ENCODE measurements around the gene C1QTNF5.

DNA sequence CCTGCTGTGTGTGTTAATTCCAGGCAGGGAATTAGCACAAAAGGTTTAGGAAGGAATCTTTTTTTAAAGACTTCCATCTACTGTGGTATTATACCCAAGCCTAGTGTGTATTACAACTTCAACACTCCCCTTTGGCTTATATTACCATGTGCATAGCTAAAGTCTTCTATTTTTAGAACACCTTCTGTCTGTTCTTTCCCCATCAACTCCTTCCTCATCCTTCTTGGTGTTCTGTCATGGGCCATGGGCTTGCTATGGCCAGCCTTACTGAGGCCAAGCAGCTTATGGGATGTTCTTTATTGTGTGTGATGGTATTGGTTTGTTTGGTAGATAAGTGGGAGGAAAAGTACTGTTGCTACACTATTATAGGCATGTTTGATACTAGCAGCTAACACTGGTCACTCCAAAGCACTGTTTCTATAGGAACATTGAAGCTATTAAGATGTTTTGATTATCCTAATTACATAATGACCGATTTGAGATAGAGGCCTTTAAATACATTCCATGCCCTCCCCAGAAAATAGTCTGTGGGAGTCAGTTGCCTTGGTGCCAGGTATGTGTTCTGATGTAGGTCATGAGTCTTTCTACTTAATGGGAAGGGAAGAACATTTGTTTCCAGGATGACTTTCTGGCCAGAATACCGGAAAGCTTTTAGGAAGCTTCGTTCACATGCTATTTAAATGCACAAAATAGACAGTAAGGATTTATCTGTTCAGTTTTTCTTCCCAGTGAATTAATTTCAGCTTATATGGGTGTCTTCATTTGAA, 40.3 kb downstream of the C1QTNF5 start:
- TF ChIP-seq, protein P1, sequence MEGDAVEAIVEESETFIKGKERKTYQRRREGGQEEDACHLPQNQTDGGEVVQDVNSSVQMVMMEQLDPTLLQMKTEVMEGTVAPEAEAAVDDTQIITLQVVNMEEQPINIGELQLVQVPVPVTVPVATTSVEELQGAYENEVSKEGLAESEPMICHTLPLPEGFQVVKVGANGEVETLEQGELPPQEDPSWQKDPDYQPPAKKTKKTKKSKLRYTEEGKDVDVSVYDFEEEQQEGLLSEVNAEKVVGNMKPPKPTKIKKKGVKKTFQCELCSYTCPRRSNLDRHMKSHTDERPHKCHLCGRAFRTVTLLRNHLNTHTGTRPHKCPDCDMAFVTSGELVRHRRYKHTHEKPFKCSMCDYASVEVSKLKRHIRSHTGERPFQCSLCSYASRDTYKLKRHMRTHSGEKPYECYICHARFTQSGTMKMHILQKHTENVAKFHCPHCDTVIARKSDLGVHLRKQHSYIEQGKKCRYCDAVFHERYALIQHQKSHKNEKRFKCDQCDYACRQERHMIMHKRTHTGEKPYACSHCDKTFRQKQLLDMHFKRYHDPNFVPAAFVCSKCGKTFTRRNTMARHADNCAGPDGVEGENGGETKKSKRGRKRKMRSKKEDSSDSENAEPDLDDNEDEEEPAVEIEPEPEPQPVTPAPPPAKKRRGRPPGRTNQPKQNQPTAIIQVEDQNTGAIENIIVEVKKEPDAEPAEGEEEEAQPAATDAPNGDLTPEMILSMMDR (tag by site-specific recombination; IDR thresholded peaks at IDR 0.05): no peak
- TF ChIP-seq ZNF585B (tag by site-specific recombination; IDR thresholded peaks at IDR 0.05) (no peak), ZNF221 (tag by site-specific recombination; IDR thresholded peaks at IDR 0.05; ENCODE audit: borderline replicate concordance) (no peak), ZNF747 (tag by site-specific recombination; IDR thresholded peaks at IDR 0.05) (no peak)
